HG03354 (cell line): ENCODE measurements around the gene OTUD3.
"Not testable (repeated sequence)": the region's sequence is repeated elsewhere in the genome, so short reads cannot be mapped to it uniquely, and the experiment has no call there.

ENCODE experiments used
- ATAC-seq: cut with Tn5 transposase; IDR thresholded peaks from one replicate; pipeline ENCODE4 v1.9.1; 2021; ENCODE audit warnings: mild to moderate bottlenecking; ENCODE audit not compliant: unreplicated experiment, poor library complexity, severe bottlenecking

Gene OTUD3

GRCh38 chr1:19907456-19907855 lies 25.3 kb downstream of the OTUD3 start:
- no peak for ATAC-seq

- no peak for ATAC-seq
These were observed 27.2 kb downstream of the OTUD3 start for GRCh38 chr1:19909392-19909791.

- ATAC-seq = no peak
These were observed 27.8 kb downstream of the OTUD3 start for GRCh38 chr1:19909971-19910370.

- no peak for ATAC-seq
These were observed 28.5 kb downstream of the OTUD3 start for GRCh38 chr1:19910650-19911049.

GRCh38 chr1:19918057-19918456 lies 35.9 kb downstream of the OTUD3 start:
- ATAC-seq = no peak

- ATAC-seq = no peak
These were observed 38.0 kb downstream of the OTUD3 start for GRCh38 chr1:19920132-19920710.

- no peak for ATAC-seq
These were observed 39.1 kb downstream of the OTUD3 start for GRCh38 chr1:19921310-19921709.

GRCh38 chr1:19922015-19922688 lies 40.0 kb downstream of the OTUD3 start:
- no peak for ATAC-seq

GRCh38 chr1:19923137-19923952 lies 41.1 kb downstream of the OTUD3 start, which contains the start of gene PLA2G2E:
TSS of gene PLA2G2E (minus strand) at chr1:19923617. CDS start at chr1:19923559, 58 bp downstream.
- ATAC-seq = no peak

- no peak for ATAC-seq
These were observed 41.8 kb downstream of the OTUD3 start for GRCh38 chr1:19923953-19924346.

- ATAC-seq = no peak
These were observed 43.3 kb downstream of the OTUD3 start for GRCh38 chr1:19925342-19926070.

- no peak for ATAC-seq
These were observed 44.3 kb downstream of the OTUD3 start for GRCh38 chr1:19926296-19927129.

- ATAC-seq = not testable (repeated sequence)
These were observed 44.9 kb downstream of the OTUD3 start for GRCh38 chr1:19927130-19927421.

GRCh38 chr1:19932866-19933265 lies 50.7 kb downstream of the OTUD3 start:
- no peak for ATAC-seq

- no peak for ATAC-seq
These were observed 52.1 kb downstream of the OTUD3 start for GRCh38 chr1:19934336-19934735.

GRCh38 chr1:19936061-19936750 lies 54.0 kb downstream of the OTUD3 start:
- no peak for ATAC-seq

GRCh38 chr1:19938472-19938871 lies 56.3 kb downstream of the OTUD3 start:
- no peak for ATAC-seq

GRCh38 chr1:19940486-19941205 lies 58.5 kb downstream of the OTUD3 start:
- no peak for ATAC-seq
